Measurements from ENCODE around the gene PEAR1. TPM values are rescaled to one million over a fixed set of nuclear protein-coding genes. Genes with fewer than 3 reads are reported as not detected.

PEAR1 gene
- total RNA-seq, 1 experiment from 2014 or later = 10.8 TPM

GRCh38 chr1:156936191-156936590, 42.7 kb downstream of the PEAR1 start:
- H3K9me2 ChIP-seq (ENCODE audit: insufficient read depth) = no peaks in the 10 kb centered on the region
- BruUV-seq (replicated peaks) = no TSS peak
- TF ChIP-seq JUND (IDR thresholded peaks at IDR 0.05) (no peak), ZFX (IDR thresholded peaks at IDR 0.05) (no peak), SIN3A (IDR thresholded peaks at IDR 0.05; ENCODE audit: low read depth) (no peak), ELF1 (IDR thresholded peaks at IDR 0.05; ENCODE audit: borderline replicate concordance, low read depth) (no peak), EGR1 (IDR thresholded peaks at IDR 0.05; ENCODE audit: low read depth) (no peak), ZNF274 (IDR thresholded peaks at IDR 0.05; ENCODE audit: low read depth, low read length) (no peak), ZBTB33 (IDR thresholded peaks at IDR 0.05; ENCODE audit: extremely low read depth, insufficient replicate concordance, low read length) (no peak), YY1 (IDR thresholded peaks at IDR 0.05; ENCODE audit: extremely low read depth, insufficient replicate concordance, low read depth, low read length) (no peak), SP1 (IDR thresholded peaks at IDR 0.05; ENCODE audit: low read depth) (no peak), MAX (IDR thresholded peaks at IDR 0.05) (no peak), EZH2 (IDR thresholded peaks at IDR 0.05) (no peak), TCF7L2 (IDR thresholded peaks at IDR 0.05; ENCODE audit: borderline replicate concordance, extremely low read depth, insufficient read depth, insufficient read length) (no peak), REST (IDR thresholded peaks at IDR 0.05; ENCODE audit: low read depth) (no peak), RAD21 (IDR thresholded peaks at IDR 0.05; ENCODE audit: low read depth) (no peak), POLR2A (IDR thresholded peaks at IDR 0.05; ENCODE audit: borderline replicate concordance, extremely low read depth, insufficient read depth, insufficient read length) (no peak)
- no peaks in the 10 kb centered on the region for H4K20me1 ChIP-seq (ENCODE audit: insufficient read depth)
- H3K4me1 ChIP-seq (ENCODE audit: control insufficient read depth in 1 of 2, insufficient read depth in 2 of 2, low read length in 2 of 2) = no peaks in the 10 kb centered on the region
- H3K27me3 ChIP-seq (ENCODE audit: insufficient read depth, low read length) = no peaks in the 10 kb centered on the region
- no peaks in the 10 kb centered on the region for H3K79me2 ChIP-seq (ENCODE audit: insufficient read depth, low read length)
- H3K4me2 ChIP-seq (ENCODE audit: low read length) = no peak overlapping the region
- no peak overlapping the region for H2AFZ ChIP-seq (ENCODE audit: low read depth, low read length, poor library complexity, severe bottlenecking)
- CTCF ChIA-PET = interaction anchor here (1.8 kb wide), 1 partner anchor 8 kb away, joined by 4 read pairs; no protein-coding TSS in a partner anchor
- no peak overlapping the region for H3K27ac ChIP-seq (ENCODE audit: low read depth, low read length)
- intact Hi-C loops (cut with micrococcal nuclease) = no loop called here
- H3K9me3 ChIP-seq (ENCODE audit: control insufficient read depth in 1 of 2, insufficient read depth in 1 of 2, low read depth in 1 of 2, low read length in 2 of 2) = no peaks in the 10 kb centered on the region
- POLR2A ChIA-PET = no interaction called here
- no peak for ATAC-seq
- H3K4me3 ChIP-seq (replicated peaks in 1 of 2; ENCODE audit: low read depth in 1 of 2, low read length in 2 of 2) = no peak overlapping the region
- no peak overlapping the region for H3K9ac ChIP-seq (ENCODE audit: low read length)
- no peak for DNase-seq (ENCODE audit: low read depth, low spot score)
- RAD21 ChIA-PET (ENCODE audit: low non-redundant PET in 1 of 2, low total read pairs in 2 of 2, uncharacterized antibody in 2 of 2, unreplicated experiment in 2 of 2) = no interaction called here
- H3K36me3 ChIP-seq (ENCODE audit: control insufficient read depth in 1 of 2, insufficient read depth in 2 of 2, low read length in 2 of 2) = peaks cover under 1 to 6% of the 10 kb centered on the region in 2 experiments; a peak in 3 of 4 replicates
